Aorta (tissue), 5 donors: ENCODE data around the gene METTL16. TPM values are rescaled to one million over a fixed set of nuclear protein-coding genes. Genes with fewer than 3 reads are reported as not detected.

Experiments used
- ATAC-seq: fragments of 200-7000 bp; cut with Tn5 transposase; one replicate; pipeline ENCODE4 v1.9.1; 2022; ENCODE audit warnings: moderate library complexity; ENCODE audit not compliant: low FRiP score
- DNase-seq, 2 donors: peaks; one replicate each; pipeline ENCODE4 v3.0.0-alpha.2; 2020
- H3K27ac ChIP-seq, 2 donors: one replicate each; pipeline ENCODE4 v1.5.1; 2013; ENCODE audit warnings: low read length in 2 of 2, mild to moderate bottlenecking in 2 of 2, moderate library complexity in 2 of 2, control low read depth in 1 of 2, inconsistent platforms in 1 of 2, low read depth in 1 of 2
- H3K27me3 ChIP-seq, 2 donors: one replicate each; pipeline ENCODE4 v1.6.1; 2013; ENCODE audit warnings: control low read depth in 1 of 2, low read length in 1 of 2, mild to moderate bottlenecking in 1 of 2, moderate library complexity in 1 of 2; ENCODE audit not compliant: insufficient read depth in 2 of 2, control insufficient read depth in 1 of 2
- H3K36me3 ChIP-seq, 2 donors: one replicate each; pipeline ENCODE4 v1.6.1; 2013; ENCODE audit warnings: control low read depth in 1 of 2, low read length in 1 of 2, mild to moderate bottlenecking in 1 of 2; ENCODE audit not compliant: insufficient read depth in 2 of 2, control insufficient read depth in 1 of 2
- H3K4me1 ChIP-seq, 2 donors: one replicate each; pipeline ENCODE4 v1.6.1; 2013; ENCODE audit warnings: low read length in 2 of 2, control low read depth in 1 of 2, mild to moderate bottlenecking in 1 of 2, moderate library complexity in 1 of 2; ENCODE audit not compliant: insufficient read depth in 2 of 2, control insufficient read depth in 1 of 2
- H3K4me3 ChIP-seq, 2 donors: one replicate each; pipeline ENCODE4 v1.5.1; 2013; ENCODE audit warnings: low read length in 2 of 2, control low read depth in 1 of 2, mild to moderate bottlenecking in 1 of 2
- H3K9me3 ChIP-seq: one replicate; pipeline ENCODE4 v1.6.1; 2013; ENCODE audit warnings: mild to moderate bottlenecking, low read length; ENCODE audit not compliant: control insufficient read depth
- WGBS, 2 donors: extraction: QIAGEN DNeasy Blood & Tissue Kit; methylation state at CpG; one replicate each; pipeline ENCODE4 v1.1.7; 2013; 5-methylcytosine and 5-hydroxymethylcytosine counted together
- intact Hi-C, 2 donors: fragments of 100-400 bp; cut with DNase I; formaldehyde crosslinking; loops; one replicate each; pipeline versions ENCODE4 v1.14.2 to v1.15.0; 2022
- polyA plus RNA-seq, 2 donors: library from polyadenylated mRNA; stranded (reverse); fragments of 200-250 nt; gene quantifications; one replicate each; pipeline ENCODE4 v1.2.3, GENCODE V29; 2013
- total RNA-seq, 2 donors: library from RNA; stranded (reverse); fragmentation: NEBNext Ultra II Directional; extraction: Animal tissue kit (Norgen Biotek cat#: 25700); gene quantifications; one replicate each; pipeline ENCODE4 v1.2.1, GENCODE V29; 2021
- donor health status: healthy with polysubstance abuse.
- donor health status: Bipolar disorder and iron deficiency.
- donor health status: DM: no; HTN: no; CAD: no.
- donor health status: DM: no; HTN: no; CAD: no.
- donor health status: DM: yes; HTN: yes; CAD: no.

METTL16 gene
- total and polyA plus RNA-seq, 4 donors = 14.3 to 33.3 (median 21.9) TPM

DNA sequence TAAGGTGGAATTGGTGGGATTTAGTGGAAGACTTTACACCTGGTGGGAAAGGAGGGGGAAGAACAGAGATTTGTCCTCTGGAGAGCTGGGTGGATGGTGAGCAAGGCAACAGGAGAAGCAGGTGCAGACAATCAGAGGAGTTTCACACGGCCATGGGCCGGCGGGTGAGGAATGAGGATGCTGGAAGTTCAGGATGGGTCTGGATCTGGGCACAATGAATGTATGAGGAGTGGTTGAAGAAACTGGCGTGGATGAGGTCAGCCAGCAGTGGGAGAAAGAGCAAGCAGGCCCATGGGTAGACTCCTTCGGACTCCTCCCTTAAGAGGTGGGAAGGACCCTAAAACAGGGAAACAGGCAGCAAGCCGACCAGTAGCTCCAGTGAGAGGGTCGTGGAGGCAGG lies 100.7 kb downstream of the METTL16 start:
- 89 to 91% methylated on average over 7 of the region's 7 CpGs for WGBS, 2 donors
- Histone ChIP-seq H3K9me3 (no peaks in the 10 kb centered on the region), H3K4me1 (no peaks in the 10 kb centered on the region), H3K27ac (no peak overlapping the region), H3K4me3 (no peak overlapping the region), H3K36me3 (no peaks in the 10 kb centered on the region), H3K27me3 (no peaks in the 10 kb centered on the region)
- DNase-seq = no peak
- ATAC-seq = no peak
- intact Hi-C loops = loop anchor here in 1 of 2 donors (10.0 kb wide), 1 partner anchor 76 kb away; the partner anchor contains the start of genes SGSM2 and TSR1

DNA sequence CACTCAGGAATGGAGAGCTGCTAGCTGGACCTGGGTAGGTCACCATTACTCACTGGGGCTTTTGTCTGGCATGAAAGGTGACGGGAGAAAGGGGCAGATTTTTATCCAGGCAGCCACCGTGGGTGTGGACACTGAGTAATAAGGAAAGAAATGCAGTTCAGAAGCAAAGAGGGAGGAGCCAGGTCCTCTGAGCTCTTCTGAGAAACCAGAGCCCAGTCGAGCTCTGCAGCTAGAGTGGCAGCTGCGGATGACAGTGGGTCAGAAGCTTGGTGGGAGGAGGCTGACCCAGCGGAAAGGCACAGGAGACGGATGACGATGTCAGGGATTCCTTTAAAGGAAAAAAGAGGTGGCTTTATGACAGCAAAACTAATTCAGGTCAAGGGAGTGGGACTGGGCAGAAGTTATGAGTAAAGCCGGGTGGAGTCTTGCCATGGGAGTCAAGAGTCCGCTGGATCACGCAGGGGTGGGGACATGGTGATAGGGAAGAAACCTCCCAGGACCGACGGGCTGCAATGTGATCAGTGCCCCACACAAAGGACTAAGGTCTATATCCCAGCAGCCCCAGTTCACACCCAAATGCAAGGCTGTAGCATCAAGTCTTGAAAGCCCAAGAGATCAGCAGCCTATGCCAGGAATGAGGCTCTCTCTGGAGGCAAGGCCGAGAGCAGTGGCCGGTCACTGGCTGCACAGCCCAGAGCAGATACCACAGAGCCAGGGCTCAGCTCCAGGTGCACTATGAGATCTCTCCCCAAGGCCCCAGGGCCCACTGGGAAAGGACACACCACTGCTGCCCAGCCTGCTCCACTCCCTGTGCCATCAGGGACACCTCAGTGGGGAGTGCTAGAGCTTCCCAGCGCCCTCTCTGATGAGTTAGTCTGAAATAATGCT lies 104.5 kb downstream of the METTL16 start:
- no peaks in the 10 kb centered on the region for H3K36me3 ChIP-seq
- peak overlapping the region; percentile 69 to 91 for H3K27ac ChIP-seq
- peak; percentile 86 to 90 for DNase-seq
- ATAC-seq = peak; percentile 82
- 16 to 22% methylated on average over 15 of the region's 15 CpGs for WGBS, 2 donors
- no peak overlapping the region for H3K4me3 ChIP-seq
- H3K27me3 ChIP-seq = no peaks in the 10 kb centered on the region
- no peaks in the 10 kb centered on the region for H3K9me3 ChIP-seq
- intact Hi-C loops = no loop called here
- H3K4me1 ChIP-seq = no peaks in the 10 kb centered on the region

DNA sequence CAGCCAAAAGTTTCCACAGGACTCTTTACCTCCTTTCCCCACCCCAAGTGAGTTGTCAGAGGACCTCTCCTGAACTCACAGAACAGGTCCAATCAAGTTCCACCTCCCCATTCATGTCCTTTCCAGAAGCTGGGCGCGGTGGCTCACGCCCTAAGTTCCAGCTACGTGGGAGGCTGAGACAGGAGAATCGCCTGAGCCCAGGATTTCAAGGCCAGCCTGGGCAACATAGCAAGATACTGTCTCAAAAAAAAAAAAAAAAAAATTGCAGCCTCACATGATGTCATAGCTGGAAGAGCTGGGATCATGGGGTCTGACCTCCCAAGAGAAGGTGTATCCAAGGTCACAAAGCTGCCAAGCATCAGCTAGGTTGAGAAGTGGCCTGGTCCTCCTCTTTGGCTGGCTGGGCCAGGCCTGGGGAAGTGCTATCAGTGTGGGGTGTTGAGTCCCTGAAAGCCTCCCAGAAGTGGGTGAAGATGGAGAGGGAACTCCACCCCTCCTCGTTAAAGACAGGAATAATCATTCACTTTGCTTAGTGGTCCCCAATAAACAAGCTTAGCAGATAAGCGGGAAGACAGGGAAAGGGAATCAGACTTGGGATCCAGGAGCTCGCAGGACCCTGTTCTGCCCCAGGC lies 105.3 kb downstream of the METTL16 start:
- no peaks in the 10 kb centered on the region for H3K9me3 ChIP-seq
- DNase-seq = peak in 1 of 2 donors; percentile 47

DNA sequence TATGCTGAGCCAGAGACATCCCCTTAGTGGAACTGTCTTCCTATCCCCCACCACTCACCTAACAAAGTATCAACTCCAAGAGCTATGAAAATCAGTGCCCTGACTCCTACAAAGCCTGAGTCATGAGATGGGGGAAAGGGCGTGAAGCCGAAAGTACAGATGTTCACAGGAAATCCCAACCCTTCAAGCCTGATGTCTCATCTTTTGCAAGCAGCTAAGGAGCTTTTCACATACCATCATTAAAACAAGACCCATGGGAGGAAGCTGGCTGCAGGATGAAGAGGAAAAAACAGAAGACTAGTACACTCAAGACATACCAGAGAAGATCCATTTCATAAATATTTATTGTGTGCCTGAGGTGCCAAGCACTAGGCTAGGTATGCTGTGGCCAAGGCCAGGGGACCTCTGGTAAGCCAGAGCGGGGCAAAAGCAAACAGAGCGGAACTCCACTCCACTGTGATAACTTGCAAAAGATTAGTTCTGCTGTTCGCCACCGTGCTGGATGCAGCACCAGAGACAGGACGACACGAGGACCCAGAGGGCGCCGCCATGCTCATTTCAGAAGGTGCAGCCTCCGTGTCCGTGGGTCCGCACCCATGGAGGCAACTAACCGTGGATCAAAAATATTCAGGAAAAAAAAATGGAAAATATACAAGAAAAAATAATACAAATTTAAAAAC lies 106.3 kb downstream of the METTL16 start:
- ATAC-seq (no peak), DNase-seq (peak in 1 of 2 donors; percentile 50)
- WGBS, 2 donors = 85 to 92% methylated on average over 14 of the region's 14 CpGs
- Histone ChIP-seq H3K27ac (no peak overlapping the region), H3K4me3 (no peak overlapping the region), H3K9me3 (no peaks in the 10 kb centered on the region), H3K27me3 (no peaks in the 10 kb centered on the region), H3K4me1 (no peaks in the 10 kb centered on the region), H3K36me3 (no peaks in the 10 kb centered on the region)
- intact Hi-C loops = no loop called here

More for the DNA sequence above, 105.3 kb downstream of the METTL16 start:
- no peaks in the 10 kb centered on the region for H3K27me3 ChIP-seq
- H3K4me3 ChIP-seq = no peak overlapping the region
- no peak for ATAC-seq
- peak overlapping the region; percentile 69 to 91 for H3K27ac ChIP-seq
- no peaks in the 10 kb centered on the region for H3K4me1 ChIP-seq
- H3K36me3 ChIP-seq = no peaks in the 10 kb centered on the region
- intact Hi-C loops = no loop called here
- WGBS, 2 donors = 80 to 90% methylated on average over 8 of the region's 8 CpGs

DNA sequence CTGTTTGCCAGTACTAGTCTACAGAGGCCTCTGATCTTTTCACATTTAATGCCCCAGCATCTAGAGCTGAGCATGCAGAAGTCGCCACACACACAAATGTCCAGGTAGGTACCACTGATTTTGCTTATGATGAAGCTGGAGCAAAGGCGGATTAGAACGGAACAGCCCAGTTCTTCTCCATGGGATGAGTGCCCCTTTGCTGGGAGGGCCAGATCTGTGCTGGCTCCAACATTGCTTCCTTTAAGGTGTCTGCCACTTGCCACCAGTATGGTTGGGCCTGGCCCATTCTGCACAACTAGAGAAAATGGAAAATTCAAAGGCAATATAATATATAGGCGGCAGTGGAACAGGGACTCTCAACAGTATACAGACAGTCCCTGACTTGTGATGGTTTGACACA lies 108.6 kb downstream of the METTL16 start:
- DNase-seq (peak in 1 of 2 donors; percentile 9), ATAC-seq (no peak)
- intact Hi-C loops = no loop called here
- Histone ChIP-seq H3K9me3 (no peaks in the 10 kb centered on the region), H3K36me3 (no peaks in the 10 kb centered on the region), H3K4me3 (no peak overlapping the region), H3K4me1 (no peaks in the 10 kb centered on the region), H3K27me3 (no peaks in the 10 kb centered on the region), H3K27ac (peak overlapping the region in 1 of 2 donors; percentile 87)
- 66 to 73% methylated on average over 4 of the region's 4 CpGs for WGBS, 2 donors

DNA sequence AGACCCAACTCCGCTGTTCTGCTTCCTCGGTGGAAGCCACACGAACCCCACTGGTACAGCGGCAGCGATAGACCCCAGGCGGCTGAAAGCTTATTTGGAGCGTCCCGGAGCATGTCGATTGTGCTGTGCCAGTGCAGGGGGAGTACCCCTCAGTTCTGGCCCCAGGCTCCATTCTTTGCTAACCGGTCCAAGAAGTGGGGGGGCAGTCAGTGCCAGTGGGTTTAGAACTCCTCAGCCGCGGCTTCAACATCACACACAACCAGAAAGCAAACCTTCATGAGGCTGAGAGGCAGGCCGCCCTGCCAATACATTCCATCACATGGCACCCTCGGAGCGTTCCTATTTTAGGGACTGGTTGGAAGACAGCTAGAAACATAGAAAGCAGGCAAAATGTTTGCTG lies 109.1 kb downstream of the METTL16 start:
- Histone ChIP-seq H3K9me3 (no peaks in the 10 kb centered on the region), H3K27me3 (no peaks in the 10 kb centered on the region), H3K4me1 (no peaks in the 10 kb centered on the region), H3K36me3 (no peaks in the 10 kb centered on the region), H3K4me3 (peak overlapping the region; percentile 41 to 65), H3K27ac (peak overlapping the region in 1 of 2 donors; percentile 87)
- peak in 1 of 2 donors; percentile 59 for DNase-seq
- intact Hi-C loops = no loop called here
- WGBS, 2 donors = 1 to 4% methylated on average over 15 of the region's 15 CpGs
- no peak for ATAC-seq

DNA sequence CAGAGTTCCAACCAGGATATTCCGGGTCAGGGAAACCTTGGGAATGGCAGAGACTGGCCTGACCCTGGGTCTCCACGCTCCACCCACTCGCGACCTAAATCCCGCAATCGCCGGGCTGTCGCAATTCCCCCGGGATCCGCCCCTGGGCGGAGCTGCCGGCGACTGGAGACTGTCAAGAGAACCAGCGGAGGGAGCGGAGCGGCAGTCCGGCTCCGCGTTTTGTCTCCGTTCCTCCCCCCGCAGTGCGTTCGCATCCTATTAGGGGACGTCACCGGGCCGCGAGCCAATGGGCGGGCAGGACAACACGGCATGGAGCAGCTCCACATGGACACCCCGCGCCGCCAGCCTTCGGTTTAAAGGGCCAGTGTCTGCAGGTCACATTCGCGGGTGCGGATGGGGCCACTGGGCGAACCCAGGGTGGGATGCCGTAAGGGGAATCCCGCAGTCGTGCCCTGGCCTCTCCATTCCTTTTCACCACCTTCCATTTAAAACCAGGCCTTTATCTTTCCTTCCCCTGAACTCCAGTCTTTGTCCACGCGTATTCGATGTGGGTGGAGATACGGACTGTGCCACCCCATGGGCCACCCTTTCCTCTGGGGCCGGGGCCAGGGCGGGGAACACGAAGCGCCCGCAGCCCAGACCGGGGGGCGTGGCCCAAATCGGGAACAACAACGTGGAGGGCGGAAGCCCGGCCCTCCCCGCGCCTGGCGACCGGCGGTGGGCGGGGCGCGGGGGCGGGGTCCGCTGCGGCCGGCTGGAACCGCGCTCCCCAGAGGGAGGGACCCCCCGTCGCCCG lies 110.1 kb downstream of the METTL16 start:
- H3K27me3 ChIP-seq = no peaks in the 10 kb centered on the region
- no peaks in the 10 kb centered on the region for H3K9me3 ChIP-seq
- 0 to 1% methylated on average over 68 to 72 of the region's 72 CpGs for WGBS, 2 donors
- H3K36me3 ChIP-seq = no peaks in the 10 kb centered on the region
- intact Hi-C loops = no loop called here
- peak overlapping the region; percentile 41 to 65 for H3K4me3 ChIP-seq
- DNase-seq (peak; percentile 100), ATAC-seq (peak; percentile 88)
- H3K27ac ChIP-seq = peak overlapping the region; percentile 45 to 93
- H3K4me1 ChIP-seq = no peaks in the 10 kb centered on the region

DNA sequence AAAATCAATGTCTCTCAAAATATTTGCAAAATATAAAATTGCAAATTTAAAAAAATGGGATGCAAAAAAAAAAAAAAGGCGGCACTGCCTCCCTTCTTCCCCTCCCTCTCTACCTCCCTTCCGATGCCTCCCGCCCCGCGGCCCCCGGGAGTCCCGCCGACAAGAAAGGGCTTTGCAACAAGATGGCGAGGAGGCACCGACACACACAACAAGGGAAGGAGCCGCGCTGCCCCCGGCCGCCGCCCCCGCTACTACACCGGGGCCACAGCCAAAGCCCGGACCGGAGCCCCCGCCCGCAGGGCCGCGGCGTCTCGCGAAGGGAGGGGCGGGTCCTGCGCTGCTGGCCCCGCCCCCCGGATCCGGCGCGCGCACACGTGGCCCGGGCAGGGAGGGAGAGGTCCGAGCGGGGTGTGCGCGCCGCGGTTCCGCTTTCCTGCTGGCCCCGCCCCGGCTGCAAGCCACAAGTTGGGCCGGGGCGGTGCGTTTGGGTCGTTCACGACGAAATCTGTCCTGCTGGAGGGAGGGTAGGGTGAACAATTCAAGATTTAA lies 110.7 kb downstream of the METTL16 start, which contains the start of gene MNT:
Gene MNT (minus strand): TSS at position 184 of the 549 bp plus-strand sequence. CDS start 348 bp downstream, outside the sequence.
- Histone ChIP-seq H3K9me3 (no peaks in the 10 kb centered on the region), H3K27me3 (no peaks in the 10 kb centered on the region), H3K36me3 (no peaks in the 10 kb centered on the region), H3K4me3 (peak within 1 kb of the TSS; percentile 65 to 75), H3K27ac (peak within 1 kb of the TSS; percentile 65 to 93), H3K4me1 (peaks cover 0 to 2% of the 10 kb centered on the region in 2 donors)
- DNase-seq (peak; percentile 97), ATAC-seq (peak; percentile 85)
- intact Hi-C loops = no loop called here
- WGBS, 2 donors = 0% methylated on average over 30 to 51 of the region's 51 CpGs
